NOMO-1 treated with DMSO at 0.1 percent for 48 hours (cell line): Measurements from ENCODE around the gene HPCAL1.

Experiments used
- DNase-seq: peaks from one replicate; lab custom pipeline; 2025; ENCODE audit not compliant: unreplicated experiment; lab: John Stamatoyannopoulos, UW

The HPCAL1 gene

GRCh38 chr2:10322973-10323372 is 20.3 kb downstream of the HPCAL1 start:
- DNase-seq: no peak

- no peak for DNase-seq
Observed at GRCh38 chr2:10323535-10323934, 20.8 kb downstream of the HPCAL1 start.

- DNase-seq: no peak
Observed at GRCh38 chr2:10324095-10324832, 21.6 kb downstream of the HPCAL1 start.

GRCh38 chr2:10325278-10326145 is 22.8 kb downstream of the HPCAL1 start:
- no peak for DNase-seq

GRCh38 chr2:10326151-10326616 is 23.5 kb downstream of the HPCAL1 start:
- DNase-seq: no peak

- no peak for DNase-seq
Observed at GRCh38 chr2:10326707-10327594, 24.2 kb downstream of the HPCAL1 start.

GRCh38 chr2:10327896-10328669 is 25.4 kb downstream of the HPCAL1 start:
- DNase-seq: no peak

- DNase-seq: peak; percentile 26
Observed at GRCh38 chr2:10328670-10329579, 26.2 kb downstream of the HPCAL1 start.

GRCh38 chr2:10329580-10329879 is 26.8 kb downstream of the HPCAL1 start:
- no peak for DNase-seq

- no peak for DNase-seq
Observed at GRCh38 chr2:10329880-10330699, 27.4 kb downstream of the HPCAL1 start.

GRCh38 chr2:10330700-10331026 is 28.0 kb downstream of the HPCAL1 start:
- no peak for DNase-seq

- peak; percentile 37 for DNase-seq
Observed at GRCh38 chr2:10331027-10331701, 28.5 kb downstream of the HPCAL1 start.

- DNase-seq: peak; percentile 96
Observed at GRCh38 chr2:10331702-10332401, 29.1 kb downstream of the HPCAL1 start.

GRCh38 chr2:10332402-10333246 is 29.9 kb downstream of the HPCAL1 start:
- DNase-seq: no peak

GRCh38 chr2:10333247-10333613 is 30.5 kb downstream of the HPCAL1 start:
- DNase-seq: peak; percentile 58

- no peak for DNase-seq
Observed at GRCh38 chr2:10333966-10334365, 31.3 kb downstream of the HPCAL1 start.
